CD4-positive, alpha-beta T cell treated with Interleukin-4 for 4 hours (primary cell): ENCODE data around the gene CAPN11.
"Not testable (repeated sequence)": the region's sequence is repeated elsewhere in the genome, so short reads cannot be mapped to it uniquely, and the experiment has no call there.

ENCODE experiments used
- DNase-seq: peaks from one replicate; pipeline ENCODE4 v3.0.0-alpha.2; 2020

CAPN11 gene

DNA sequence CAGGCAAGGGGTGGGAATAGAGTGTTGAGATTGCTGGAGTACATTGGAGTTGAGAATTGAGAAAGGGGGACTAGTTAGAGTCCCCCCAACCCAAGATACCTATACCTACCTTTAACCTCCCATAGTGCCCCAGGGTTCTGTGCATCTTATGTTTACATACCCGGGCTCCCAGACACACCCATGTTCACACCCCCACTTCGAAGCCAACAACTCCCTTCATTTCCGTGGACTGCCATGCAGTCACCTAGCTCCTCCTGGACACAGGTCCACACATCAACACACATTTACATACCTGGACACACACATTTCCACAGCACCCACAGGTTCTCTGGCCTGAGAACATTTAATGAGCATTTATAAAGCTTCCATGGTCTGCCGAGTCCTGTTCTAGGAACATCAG lies 26.1 kb upstream of the CAPN11 start:
- DNase-seq, result no peak

- DNase-seq, result no peak
Measured at GRCh38 chr6:44133003-44133931, 25.4 kb upstream of the CAPN11 start.

GRCh38 chr6:44133981-44134711 lies 24.5 kb upstream of the CAPN11 start:
- no peak for DNase-seq

DNA sequence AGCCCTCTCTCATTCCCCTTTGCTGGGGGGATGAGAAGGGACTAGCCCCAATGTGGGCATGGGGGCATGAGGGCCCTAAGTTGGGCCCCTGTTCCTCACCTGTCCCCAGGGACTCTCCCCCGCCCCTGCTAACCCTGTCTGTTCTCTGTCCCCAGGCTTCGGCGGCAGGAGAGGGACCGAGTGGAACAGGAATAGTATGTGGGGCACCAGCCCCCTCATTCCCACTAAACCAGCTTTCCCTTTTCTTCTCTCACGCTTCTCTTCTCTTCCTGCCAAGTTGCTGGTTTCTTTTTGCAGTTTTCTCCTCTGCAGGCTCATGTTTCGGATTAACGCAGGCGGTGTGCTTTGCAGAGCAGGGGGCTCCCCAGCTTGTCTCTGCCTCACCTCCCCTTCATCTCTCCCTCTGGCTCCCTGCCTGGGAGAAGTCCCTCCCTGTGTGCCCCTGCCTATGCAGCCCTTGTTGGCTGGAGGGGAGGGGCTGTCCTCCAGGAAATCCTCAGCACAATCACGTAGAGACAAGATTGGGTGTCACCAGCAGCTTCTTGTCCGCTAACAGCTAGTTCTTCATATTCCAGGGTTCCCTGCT lies 23.4 kb upstream of the CAPN11 start:
- no peak for DNase-seq

- no peak for DNase-seq
Measured at GRCh38 chr6:44135875-44136274, 22.7 kb upstream of the CAPN11 start.

DNA sequence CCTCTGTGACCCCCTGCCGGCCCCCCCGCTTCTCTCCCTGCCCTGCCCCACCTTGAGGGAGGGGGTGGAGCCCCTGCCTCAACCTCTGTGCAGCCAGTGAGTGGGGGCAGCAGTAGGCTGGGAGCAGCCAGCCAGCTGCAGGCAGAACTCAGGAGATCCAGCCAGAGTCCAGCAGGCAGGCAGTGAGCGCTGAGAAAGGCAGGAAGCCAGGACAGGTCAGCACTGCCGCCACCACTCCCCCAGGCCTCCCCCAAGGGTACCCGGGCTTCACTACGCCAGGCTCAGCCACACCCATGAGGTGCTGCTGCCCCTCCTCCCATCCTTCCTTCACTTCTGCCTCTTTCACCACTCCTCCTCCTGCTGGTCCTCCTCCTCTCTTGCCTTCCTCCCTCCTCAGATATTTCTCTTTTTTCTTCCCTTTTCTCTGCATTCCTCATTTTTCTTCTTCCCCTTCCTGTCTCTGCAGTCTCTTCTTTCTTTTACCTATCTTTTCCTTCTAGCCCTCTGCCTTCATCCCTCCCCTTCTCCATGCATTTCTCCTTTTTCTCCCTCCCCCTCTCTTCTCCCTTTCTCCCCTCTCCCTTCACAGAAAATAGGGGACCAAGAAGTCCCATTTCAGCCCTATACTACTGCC lies 19.8 kb upstream of the CAPN11 start:
- no peak for DNase-seq

GRCh38 chr6:44139351-44139743 lies 19.3 kb upstream of the CAPN11 start:
- DNase-seq, result no peak

DNA sequence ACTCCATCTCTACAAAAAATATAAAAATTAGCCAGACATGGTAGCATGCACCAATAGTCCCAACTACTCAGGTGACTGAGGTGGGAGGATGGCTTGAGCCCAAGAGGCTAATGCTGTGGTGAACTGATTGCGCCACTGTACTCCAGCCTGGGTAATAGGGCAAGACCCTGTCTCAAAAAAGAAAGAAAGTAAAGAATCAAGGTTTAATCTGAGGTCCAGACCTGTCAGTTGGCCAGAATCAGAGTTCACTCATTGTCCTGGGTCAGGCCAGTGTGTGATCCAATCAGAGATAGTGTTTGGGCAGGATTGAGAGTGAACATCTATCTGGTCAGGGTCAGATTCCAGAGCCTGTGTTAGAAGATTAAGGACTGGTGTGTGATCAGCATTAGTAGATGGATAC lies 15.8 kb upstream of the CAPN11 start:
- no peak for DNase-seq

DNA sequence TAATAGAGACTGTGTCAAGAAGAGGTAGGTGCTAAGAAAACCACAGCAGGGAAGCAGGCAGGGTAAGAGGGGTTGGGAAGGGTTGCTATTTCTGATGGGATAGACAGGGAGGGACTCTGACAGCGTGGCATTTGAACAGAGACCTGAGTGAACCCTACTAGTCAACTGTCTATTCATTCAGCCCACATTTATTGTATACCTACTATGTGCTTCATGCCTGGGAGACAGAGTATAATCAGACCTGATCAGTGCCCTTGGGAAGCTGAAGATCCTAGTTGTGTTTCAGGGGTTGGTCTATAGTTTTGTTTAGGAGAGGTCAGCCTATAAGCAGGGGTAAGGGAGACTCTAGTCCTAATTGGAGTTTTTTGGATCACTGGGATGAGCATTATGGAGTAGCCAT lies 14.9 kb upstream of the CAPN11 start:
- no peak for DNase-seq

- DNase-seq, result not testable (repeated sequence)
Measured at GRCh38 chr6:44144536-44144935, 14.1 kb upstream of the CAPN11 start.

GRCh38 chr6:44145839-44146238 lies 12.8 kb upstream of the CAPN11 start:
- DNase-seq, result no peak

- no peak for DNase-seq
Measured at GRCh38 chr6:44146685-44147084, 11.9 kb upstream of the CAPN11 start.

DNA sequence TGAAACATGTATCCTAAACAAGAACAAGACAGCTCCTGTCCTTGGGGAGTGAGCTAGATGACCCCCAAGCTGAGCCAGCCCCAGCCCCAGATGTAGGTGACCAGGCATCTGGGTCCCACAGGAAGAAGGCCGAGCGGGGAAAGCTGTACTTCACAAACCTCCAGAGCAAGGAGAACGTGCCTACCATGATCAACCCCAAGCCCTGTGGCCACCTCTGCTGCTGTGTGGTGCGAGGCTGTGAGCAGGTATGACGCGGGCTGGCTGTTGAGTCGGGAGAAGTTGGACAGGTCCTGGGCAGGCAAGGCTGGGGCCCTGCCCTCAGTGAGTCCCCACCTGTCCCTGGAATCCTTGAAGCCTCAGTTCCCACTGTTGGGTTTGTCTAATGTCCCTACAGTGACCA lies 11.4 kb upstream of the CAPN11 start:
- DNase-seq, result no peak

- DNase-seq, result no peak
Measured at GRCh38 chr6:44148306-44148705, 10.3 kb upstream of the CAPN11 start.

DNA sequence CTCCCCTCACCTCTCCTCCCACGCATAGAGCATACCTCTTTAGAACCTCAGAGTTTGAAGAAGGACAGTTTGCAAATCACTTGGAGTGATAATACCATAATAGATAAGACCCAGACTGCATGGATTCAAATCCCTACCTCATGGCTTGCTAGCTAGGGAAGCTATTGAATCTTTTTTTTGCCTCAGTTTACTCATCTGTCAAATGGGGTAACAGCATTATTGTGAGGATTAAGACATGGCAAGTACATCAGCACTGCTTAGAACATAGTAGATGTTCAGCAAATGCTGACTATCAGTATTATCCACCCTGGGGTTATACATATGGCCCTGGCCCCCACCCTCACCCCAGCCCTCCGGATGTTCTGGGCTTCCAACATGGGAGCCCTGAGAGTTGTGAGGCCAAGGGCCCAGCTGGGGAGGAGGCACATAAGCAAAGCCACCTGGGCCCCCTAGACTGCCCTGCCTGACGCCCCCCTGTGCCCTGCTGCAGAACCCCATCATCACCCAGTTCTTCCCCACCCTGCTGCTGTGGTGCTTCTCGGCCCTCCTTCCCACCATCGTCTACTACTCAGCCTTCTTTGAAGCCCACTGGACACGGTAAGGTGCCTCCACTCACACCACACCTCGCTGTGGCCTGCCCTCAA lies 9.1 kb upstream of the CAPN11 start:
- no peak for DNase-seq

GRCh38 chr6:44150317-44150917 lies 8.2 kb upstream of the CAPN11 start:
- DNase-seq, result no peak

GRCh38 chr6:44151348-44152108 lies 7.1 kb upstream of the CAPN11 start:
- peak; percentile 67 for DNase-seq

- no peak for DNase-seq
Measured at GRCh38 chr6:44152109-44152461, 6.5 kb upstream of the CAPN11 start.

DNA sequence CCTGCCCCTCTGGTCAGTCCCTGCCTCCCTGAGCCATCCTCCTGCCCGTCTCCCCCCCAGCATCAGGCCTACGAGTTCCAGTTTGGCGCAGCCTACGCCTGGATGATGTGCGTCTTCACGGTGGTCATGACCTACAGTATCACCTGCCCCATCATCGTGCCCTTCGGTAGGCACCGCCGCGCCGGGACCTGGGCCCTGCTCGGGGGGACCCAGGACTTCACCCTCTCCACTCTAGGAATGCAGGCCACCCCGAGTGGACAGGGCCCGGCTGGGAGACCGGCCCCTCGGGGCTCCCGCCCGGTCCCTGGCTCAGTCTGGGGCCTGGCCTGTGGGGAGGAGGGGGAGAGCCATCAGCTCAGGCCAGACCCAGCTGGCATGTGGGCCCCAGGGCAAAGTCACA lies 6.1 kb upstream of the CAPN11 start:
- no peak for DNase-seq

DNA sequence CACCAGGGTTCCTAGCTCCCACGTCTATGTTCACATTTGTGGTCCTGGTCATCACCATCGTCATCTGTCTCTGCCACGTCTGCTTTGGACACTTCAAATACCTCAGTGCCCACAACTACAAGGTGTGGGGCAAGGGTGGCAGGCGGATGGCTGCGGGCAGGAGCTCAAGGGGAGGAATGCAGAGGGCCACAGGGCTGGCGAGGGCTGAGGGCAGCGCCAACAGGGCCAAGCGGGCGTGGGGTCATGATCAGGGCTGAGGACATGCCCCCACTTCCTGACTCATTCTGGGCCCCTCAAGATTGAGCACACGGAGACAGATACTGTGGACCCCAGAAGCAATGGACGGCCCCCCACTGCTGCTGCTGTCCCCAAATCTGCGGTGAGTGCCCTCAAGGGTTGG lies 4.6 kb upstream of the CAPN11 start:
- DNase-seq, result no peak

GRCh38 chr6:44156494-44157151 lies 2.0 kb upstream of the CAPN11 start:
- DNase-seq, result no peak
